ENCODE measurements around the gene HGS.
"Not testable (repeated sequence)": the region's sequence is repeated elsewhere in the genome, so short reads cannot be mapped to it uniquely, and the experiment has no call there.

The HGS gene

DNA sequence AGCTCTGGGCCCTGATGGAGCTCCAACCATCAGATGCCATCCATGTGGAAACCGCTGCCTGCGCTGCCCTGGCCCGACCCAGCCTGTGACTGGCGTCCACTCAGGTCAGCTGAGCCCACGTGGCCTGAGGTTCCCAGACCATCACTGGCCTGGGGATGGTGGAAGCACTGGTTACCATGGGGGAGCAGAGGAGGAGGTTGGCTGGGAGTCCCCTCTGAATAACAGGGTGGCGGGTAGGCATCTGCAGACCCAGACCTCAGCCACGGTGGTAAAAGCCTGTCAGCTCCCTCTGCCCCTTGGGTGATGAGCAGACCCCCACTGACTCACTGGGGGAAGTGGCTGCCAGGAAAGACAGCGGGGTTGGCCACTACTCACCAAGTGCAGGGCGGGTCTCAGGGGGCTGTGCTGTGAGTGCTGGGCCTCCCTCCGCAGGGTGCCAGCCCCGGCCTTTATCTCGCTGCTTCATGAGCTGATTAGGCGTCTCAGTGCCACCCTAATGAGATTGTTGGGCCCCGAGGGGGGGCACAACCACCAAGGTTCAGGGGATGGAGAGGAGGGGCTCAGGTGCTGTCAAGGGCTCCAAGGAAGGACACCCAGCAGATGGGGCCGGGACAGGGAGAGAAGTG is 27.6 kb upstream of the HGS start, which contains the start of gene PDE6G:
PDE6G (minus strand) TSS at position 425 of the 626 bp plus-strand sequence. CDS start 3,237 bp downstream, outside the sequence.
- no peak for DNase-seq

DNA sequence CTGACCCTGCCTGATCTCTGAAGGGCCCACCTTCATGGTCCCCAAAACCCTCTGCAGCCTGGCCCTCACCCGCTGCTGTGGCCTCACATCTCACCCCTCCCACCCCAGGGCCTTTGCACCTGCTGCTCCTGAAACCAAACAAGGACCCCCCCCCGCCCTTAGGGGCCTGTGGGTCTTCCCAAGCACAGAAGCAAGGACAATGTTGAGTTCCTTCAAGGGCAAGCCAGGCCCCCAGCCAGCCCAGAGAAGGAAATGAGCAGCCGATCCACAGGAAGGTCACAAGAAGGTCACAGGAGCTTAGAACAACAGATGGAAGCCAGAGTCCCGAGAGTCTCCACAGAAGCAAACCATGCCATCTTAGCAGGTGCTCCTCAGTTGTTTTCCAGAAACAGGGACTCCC is 27.0 kb upstream of the HGS start:
- DNase-seq, result no peak

DNA sequence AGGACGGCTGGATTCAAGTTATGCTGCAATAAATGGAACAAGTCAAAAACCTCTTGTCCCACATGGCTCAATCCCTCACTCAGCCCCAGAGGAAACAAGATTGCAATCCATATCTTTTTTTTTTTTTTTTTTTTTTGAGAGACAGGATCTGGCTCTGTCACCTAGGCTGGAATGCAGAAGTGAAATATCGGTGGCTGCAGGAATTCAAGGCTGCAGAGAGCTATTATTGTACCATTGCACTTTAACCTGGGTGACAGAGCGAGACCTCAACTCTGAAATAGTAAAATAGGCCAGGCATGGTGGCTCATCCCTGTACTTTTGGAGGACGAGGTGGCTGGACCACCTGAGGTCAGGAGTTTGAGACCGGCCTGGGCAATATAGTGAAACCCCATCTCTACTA is 24.8 kb upstream of the HGS start:
- no peak for DNase-seq

DNA sequence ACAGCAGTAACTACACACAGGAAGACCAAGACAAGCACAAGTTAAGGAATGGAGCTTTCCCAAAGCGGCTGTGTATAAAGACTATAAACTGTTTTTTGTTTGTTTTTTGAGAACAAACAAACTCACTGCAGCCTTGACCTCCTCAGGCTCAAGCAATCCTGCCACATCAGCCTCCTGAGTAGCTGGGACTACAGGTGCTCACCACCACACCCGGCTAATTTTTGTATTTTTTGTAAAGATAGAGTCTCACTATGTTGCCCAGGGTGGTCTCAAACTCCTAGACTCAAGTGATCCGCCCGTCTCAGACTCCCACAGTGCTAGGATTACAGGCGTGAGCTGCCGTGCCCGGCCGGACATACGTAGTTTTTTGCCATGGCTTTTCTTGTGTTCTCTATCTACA is 23.4 kb upstream of the HGS start:
- DNase-seq, result no peak

DNA sequence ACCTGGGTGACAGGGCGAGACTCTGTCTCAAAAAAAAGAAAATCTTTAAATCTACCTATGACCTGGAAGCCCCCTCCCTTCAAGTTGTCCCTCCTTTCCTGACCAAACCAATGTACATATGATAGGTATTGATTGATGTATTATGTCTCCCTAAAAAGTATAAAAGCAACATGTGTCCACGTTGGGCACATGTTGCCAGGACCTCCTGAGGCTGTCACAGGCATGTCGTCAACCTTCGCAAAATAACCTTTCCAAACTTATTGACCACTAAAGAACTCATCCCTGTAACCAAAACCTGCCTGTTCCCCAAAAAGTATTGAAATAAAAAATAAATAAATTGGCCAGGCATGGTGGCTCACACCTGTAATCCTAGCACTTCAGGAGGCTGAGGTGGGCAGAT is 21.8 kb upstream of the HGS start:
- DNase-seq, result no peak

- no peak for DNase-seq
These were observed 19.8 kb upstream of the HGS start for GRCh38 chr17:81664051-81664470.

DNA sequence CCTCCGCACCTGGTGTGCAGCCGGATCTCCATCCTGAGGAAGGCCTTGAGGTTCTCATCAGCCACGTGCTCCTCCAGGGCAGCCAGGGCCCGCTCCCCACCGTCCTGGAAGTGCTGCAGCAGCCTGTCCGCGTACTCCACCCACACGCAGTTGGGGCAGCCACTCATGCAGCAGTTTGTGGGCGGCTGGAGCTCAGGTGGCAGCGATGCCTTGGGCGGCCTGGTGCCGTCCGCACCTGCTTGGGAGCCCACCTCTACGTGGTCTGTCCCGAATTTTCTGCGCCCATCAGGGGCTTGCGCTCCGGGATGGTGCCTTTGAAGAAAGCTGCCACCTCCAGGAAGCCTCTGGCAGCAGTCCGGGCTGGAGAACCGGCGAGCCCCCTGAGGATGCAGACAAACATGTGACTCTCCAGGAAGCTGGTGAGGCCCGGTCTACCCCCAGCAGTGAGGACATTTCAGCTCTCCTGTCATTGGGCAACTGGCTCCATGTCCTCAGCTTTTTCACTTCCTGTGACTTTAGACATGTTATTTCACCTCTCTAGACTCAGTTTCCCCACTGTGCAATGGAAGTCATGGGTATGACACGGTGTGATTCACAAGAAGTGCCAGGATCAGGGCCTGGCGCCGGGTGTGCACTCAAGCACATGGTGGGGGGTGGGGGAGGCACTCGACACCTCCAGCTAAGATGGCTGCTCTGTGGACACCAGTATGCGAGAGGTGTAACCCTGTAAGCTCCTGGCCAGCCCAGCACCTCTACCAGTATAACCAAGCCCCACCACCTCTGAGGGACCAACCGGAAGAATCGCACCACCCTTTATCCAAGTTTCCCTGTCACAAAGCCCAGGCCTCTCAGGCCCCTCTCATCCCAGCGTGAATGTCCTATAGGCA is 18.4 kb upstream of the HGS start:
- DNase-seq, result no peak

DNA sequence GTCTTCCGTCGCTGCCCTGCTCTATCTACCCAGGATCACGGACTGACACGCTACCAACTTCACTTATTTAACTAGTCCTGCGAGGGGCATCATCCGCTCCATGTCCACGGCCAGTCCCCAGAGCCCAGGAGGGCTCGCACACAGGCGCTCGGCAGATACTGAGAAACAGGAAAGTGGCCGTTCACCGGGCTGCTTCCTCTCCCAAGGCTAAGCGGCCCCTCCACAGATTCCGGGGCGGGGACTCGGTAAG is 17.8 kb upstream of the HGS start:
- DNase-seq, result no peak

DNA sequence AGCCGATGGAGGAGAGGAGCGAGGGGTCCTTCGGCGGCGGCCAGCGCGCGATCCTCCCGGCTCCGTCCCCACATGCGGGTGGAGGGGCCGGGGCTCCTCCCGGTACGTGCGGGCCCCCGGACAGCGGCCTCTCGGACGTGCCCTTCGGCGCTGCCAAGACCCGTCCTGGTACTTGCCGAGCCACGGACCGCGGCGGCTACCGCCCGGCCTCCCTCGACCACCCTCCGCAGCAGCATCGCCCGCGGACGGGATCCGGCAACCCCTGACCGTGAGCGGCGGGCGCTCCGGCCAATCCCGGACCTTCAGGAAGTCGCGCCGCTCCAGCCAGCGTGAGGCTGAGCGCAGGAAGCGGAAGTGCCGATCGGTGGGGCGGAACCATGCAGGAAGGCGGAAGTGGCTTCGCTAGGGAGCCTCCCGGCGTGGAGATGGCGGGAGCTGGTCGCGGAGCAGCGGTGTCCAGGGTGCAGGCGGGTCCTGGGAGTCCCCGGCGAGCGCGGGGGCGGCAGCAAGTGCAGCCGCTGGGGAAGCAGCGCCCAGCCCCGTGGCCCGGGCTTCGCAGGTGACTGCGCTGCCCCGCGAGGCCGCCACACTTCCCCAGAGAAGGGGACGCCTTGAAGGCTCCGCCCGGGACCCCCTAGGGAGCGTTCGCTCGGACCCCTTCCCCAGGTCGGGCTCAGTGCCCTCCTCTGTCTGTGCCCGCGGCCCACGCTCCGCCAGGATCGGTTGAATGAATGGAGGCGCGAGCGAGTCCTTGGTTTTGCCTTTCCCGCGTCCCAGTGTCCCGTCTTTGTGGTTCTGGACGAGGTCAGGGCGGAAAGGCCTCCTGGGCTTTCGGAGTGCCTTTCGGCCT is 17.2 kb upstream of the HGS start, which contains the start of the genes CCDC137 and OXLD1:
CCDC137 (plus strand) TSS at position 396 of the 850 bp plus-strand sequence; CDS start at position 426, 30 bp downstream.
OXLD1 (minus strand) TSS at position 264 of the 850 bp plus-strand sequence; CDS start at position 236, 28 bp downstream.
- DNase-seq, result peak; percentile 90

GRCh38 chr17:81667754-81668153 is 16.1 kb upstream of the HGS start:
- no peak for DNase-seq

DNA sequence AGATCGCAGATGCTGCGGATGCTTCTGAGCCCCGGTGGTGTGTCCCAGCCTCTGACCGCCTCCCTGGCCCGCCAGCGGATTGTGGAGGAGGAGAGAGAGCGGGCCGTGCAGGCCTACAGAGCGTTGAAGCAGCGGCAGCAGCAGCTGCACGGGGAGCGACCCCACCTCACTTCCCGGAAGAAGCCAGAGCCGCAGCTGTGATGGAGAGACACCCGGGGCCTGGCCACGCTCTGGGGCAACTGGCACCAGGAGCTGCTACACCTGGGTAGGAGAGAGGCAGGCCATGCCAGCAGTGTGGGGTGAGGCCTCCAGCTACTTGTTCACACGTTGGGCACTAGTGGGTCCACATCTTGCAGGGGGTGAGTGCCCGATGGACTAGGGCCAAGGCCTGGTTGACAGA is 11.3 kb upstream of the HGS start:
- no peak for DNase-seq

GRCh38 chr17:81672954-81673353 is 10.9 kb upstream of the HGS start:
- no peak for DNase-seq

- no peak for DNase-seq
These were observed 10.1 kb upstream of the HGS start for GRCh38 chr17:81673561-81674258.

DNA sequence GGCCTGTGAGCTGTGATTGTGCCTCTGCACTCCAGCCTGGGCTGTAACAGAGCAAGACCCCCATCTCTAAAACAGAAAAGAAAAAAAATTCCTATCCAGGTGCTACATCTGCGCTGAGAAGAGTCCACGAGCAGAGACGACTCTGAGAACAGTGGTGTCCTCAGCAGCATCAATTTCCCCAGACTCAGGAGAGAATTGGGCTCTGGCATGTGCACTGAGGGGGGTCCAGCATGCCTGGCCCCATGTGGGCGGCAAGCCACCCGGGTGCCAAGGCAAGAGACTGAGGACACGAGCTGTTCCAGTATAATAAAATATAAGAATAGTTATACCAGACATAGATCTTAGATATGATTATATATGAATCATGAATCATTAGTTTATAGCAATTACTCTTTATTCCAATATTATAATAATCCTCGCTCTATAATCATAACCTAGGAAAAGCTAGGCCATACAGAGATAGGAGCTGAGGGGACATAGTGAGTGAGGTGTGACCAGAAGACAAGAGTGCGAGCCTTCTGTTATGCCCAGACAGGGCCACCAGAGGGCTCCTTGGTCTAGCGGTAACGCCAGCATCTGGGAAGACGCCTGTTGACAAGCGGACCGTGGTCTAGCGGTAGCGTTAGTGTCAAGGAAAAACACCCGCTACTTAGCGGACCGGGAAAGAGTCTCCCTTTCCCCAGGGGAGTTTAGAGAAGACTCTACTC is 8.1 kb upstream of the HGS start:
- not testable (repeated sequence) for DNase-seq

- no peak for DNase-seq
These were observed 6.9 kb upstream of the HGS start for GRCh38 chr17:81676906-81677305.

DNA sequence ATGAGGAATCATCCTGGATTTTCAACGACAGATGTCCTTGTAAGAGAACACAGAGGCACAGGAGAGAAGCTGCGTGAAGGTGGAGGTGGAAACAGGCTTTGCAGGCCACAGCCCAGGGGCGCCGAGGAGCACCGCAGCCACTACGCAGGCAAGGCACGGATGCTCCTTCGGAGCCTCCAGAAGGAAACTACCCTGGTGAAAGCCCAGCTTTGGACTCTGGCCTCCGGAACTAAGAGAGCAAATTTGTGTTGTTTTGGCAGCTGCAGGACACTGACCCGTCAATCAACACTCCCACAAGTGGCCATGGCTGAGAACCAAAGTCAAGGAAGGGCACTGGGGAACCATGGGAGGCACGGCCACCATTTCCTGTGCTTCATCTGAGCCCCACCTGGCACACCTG is 3.7 kb upstream of the HGS start:
- no peak for DNase-seq

- peak; percentile 64 for DNase-seq
These were observed 2.1 kb upstream of the HGS start for GRCh38 chr17:81681672-81682071.

- no peak for DNase-seq
These were observed 1.1 kb upstream of the HGS start for GRCh38 chr17:81682565-81683207.

DNA sequence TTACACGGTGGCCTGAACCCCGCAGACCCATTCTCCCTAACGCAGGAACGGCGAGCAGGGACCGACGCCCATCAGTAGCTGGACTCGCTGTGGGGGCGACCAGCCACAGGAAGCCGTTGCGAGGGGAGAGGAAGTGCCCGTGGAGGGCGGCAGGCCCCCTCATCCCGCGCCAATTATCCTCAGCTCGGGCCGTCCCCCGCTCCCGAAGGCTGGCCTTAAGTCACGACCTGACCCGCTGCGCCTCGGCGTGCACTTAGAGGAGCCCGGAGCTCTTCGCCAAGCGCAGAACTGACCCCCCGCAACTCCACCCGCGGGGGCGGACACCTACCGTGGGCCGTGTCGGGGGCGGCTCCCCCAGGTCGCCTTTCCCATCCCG is 615 bp upstream of the HGS start:
- DNase-seq, result no peak

- DNase-seq, result no peak
These were observed 666 bp downstream of the HGS start for GRCh38 chr17:81684442-81684911.

DNA sequence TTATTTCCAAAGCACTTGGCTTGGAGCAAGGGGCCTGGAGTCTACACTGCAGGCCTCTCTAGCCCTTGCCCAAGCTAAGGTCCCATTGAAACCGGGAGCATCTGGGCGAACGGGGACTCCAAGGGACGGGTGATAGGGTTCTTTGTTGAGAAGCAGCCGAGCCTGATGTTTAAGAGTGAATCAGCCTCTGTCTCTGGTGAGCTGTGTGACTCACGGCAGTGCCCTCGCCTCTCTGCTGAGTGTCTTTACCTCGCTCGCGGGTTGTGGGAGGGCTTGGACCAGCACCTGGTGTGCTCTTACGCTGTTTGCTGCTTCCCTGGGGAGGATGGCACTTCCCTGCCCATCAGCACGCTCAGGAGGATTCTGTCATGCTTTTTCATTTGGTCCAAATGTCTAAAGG is 1.3 kb downstream of the HGS start:
- no peak for DNase-seq

- DNase-seq, result no peak
These were observed 2.8 kb downstream of the HGS start for GRCh38 chr17:81686614-81687013.
